Putamen (tissue), 1 donor: ENCODE data around the gene CPNE6.
A peak's percentile ranks its signal among the peaks of the same experiment; 100 is the strongest.

Source experiments
- DNase-seq: peaks from one replicate; pipeline ENCODE4 v3.0.0-alpha.2; 2016; ENCODE audit warnings: low spot score

CPNE6 gene

DNA sequence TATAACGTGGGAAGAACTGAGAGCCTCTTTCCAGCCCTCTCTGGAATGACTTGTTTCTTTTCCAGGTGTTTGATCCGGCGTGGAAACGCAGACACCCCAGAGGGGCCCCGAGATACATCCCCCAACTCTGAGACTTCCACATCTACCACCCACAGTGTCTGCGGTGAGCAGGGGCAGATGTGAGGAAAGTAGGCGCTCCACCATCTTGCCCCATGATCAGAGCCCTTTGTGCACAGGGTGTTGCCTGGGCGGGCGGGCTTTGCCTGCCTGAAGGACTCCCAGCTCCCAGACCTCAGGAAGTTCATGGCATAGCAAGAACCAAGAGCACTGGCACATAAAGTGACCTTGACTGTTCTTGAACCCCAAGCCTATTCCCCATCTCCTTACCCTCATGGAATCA, 16.7 kb upstream of the CPNE6 start:
- DNase-seq: no peak

DNA sequence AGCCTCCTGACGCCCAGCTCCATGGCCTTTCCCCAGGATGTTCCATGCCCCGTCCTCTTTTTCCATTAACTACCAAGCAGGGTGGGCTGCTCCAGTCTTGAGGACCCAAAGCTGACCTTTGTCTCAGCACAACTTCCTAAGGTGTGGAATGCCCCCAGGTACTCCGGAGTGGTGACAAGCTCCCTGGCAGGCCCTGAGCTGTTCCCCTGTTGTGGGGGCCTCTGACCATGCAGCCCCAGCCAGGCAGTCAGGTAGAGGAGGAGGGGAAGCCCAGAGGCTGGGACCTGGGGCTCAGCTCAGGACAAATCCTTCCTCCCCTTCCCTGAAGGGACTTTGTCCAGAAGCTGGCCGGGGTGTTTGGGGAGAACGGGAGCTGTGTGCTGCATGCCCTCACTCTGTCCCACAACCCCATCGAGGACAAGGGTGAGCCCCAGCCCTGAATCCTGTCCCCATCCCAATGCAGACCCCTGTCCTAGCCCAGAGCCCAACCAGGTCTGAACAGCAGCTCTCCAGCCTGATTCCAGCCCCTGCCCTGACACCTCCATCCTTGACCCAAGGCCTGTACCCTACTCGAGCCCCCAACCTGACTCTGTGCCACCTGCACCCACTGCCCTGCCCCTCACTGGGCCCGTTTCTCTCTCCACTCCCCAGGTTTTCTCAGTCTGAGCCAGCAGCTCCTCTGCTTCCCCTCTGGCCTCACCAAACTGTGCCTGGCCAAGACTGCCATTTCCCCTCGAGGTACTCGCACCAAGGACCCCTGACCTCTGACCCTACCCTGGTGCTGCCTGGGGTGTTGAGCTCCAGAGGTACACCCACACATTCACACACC, 15.2 kb upstream of the CPNE6 start:
- DNase-seq: no peak

- DNase-seq: no peak
These were observed 14.6 kb upstream of the CPNE6 start for GRCh38 chr14:24056800-24057184.

DNA sequence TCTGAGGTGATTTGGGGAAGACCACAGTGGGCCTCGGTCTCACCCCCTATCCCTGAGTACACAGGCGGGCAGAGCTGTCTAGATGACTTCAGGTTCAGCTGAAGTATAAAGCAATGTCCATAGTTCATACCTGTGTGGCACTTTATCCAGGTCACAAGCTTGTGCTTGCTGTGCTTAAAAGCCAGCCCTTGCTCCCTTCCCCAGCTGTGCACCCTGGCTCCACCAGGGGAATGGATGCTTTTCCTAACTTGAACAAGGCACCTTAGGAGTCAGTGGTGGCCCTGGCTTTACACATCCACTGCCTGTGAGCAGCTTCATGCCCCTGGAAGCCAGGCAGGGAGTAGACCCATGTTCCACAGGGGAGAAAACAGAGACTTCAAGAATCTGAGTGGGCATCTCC, 14.1 kb upstream of the CPNE6 start:
- DNase-seq: no peak

DNA sequence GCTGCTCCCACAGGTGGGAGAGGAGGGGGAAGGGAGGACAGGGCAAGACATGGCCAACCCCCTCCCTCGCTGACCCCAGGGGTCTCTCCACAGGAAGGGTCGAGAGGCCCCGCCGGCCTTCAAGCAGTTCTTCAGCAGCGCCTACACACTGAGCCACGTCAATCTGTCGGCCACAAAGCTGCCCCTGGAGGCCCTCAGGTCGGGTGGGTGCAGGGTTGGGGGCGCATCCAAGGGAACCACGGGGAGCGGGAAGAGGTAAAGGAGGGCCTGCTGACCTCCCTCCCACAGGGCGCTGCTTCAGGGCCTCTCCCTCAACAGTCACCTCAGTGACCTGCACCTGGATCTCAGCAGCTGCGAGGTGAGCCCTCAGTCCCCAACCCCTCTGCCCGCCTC, 13.5 kb upstream of the CPNE6 start:
- DNase-seq: no peak

GRCh38 chr14:24058260-24058950, 13.0 kb upstream of the CPNE6 start:
- DNase-seq: peak; percentile 81

DNA sequence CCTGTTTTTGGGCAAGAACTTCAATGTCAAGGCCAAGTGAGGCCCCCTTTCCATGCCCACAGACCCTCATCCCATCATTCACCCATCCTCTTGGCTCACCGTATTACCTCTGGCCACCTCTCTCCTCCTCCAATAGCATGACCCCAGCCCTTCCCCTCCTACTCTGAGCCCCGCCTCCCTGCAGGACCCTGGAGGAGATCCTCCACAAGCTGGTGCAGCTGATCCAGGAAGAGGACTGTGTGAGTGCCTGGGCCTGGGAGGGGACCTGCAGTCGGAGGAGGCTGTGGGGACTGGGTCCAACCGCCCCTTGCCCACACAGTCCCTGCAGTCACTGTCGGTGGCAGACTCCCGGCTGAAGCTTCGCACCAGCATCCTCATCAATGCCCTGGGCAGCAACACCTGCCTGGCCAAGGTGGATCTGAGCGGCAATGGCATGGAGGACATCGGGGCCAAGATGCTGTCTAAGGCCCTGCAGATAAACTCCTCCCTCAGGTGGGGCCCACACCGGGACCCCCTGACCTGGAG, 12.3 kb upstream of the CPNE6 start:
- no peak for DNase-seq

DNA sequence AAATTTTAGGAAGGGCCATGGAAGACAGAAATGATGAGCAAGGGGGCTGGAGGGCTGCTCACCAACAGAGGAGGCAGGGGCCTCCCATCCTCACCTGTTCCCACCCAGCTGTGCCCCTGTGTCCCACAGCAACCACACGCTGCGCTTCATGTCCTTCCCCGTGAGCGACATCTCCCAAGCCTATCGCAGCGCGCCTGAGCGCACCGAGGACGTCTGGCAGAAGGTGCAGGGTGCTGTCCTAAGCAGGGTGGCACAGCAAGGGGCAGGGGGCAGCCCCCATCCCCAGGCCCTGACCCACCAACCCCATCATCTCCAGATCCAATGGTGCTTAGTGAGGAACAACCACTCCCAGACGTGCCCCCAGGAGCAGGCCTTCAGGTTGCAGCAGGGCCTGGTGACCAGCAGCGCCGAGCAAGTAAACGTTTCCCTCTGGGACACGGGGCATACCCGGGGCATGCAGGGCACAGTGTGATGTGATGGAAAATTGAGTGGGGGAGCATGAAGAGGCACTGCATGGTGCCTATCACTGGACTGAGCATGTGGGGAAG, 11.4 kb upstream of the CPNE6 start:
- DNase-seq: no peak

GRCh38 chr14:24060443-24060842, 10.9 kb upstream of the CPNE6 start:
- no peak for DNase-seq

- DNase-seq: no peak
These were observed 10.1 kb upstream of the CPNE6 start for GRCh38 chr14:24060984-24061913.

DNA sequence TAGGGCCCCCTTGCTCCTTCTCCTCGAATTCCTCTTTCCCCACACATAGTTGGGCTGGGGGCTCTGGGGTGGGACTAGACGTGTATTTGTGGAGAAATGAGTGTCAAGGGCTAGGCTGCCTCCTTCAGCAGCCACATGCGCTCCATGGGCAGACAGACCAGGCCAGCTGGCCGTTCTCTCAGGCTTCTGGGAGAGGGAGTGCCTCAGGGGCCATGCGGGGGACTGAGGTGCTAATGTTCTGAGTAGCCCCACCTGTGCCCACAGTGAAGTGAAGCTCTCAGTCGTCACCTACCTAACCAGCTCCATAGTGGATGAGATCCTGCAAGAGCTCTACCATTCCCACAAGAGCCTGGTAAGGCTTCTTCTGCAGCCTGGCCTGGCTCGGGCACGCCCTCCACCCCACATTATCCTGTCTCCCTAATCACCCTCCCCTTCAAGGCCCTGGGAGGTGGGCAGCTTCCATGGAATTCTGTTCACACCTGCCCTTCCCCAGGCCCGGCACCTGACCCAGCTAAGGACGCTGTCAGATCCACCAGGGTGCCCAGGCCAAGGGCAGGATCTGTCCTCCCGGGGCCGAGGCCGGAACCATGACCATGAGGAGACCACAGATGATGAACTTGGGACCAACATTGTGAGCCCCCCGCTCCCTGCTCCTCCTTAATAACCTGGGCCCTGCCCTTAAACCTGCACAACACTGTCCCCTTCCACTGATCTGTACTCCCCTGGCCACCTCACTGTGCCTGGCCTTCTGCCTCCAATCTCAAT, 9.0 kb upstream of the CPNE6 start:
- DNase-seq: no peak

GRCh38 chr14:24063263-24063836, 8.0 kb upstream of the CPNE6 start:
- DNase-seq: no peak

GRCh38 chr14:24064091-24064795, 7.1 kb upstream of the CPNE6 start:
- DNase-seq: no peak

GRCh38 chr14:24064856-24065255, 6.5 kb upstream of the CPNE6 start:
- no peak for DNase-seq

- DNase-seq: no peak
These were observed 6.0 kb upstream of the CPNE6 start for GRCh38 chr14:24065408-24065807.

DNA sequence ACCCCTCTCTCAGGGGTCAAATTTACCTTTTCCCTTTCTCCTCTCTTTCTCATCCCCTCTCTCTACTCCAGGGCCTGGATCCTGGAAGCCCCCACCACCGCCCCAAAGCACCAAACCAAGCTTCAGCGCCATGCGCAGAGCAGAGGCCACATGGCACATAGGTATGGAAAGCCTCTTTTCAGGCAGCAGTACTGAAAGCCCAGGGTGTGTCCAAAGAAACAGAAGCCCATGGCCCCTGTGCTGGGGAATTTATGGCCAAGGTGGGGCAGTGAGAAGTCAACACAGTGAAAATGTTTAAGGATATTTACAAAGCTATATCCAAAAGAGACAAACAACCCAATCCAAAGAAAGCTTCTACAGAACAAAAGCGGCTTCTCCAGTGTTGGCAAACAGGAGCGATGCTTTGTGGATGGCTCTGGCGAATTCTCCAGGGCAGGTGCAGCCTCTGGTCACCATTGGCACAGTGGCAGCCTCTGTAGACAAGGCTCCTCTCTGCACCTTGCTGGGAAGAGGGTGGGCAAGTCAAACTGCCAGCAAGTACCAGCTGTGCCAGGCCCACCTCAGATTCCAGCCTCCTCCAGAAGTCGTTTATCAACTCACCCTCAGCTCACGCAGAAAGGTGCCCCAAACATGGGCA, 4.7 kb upstream of the CPNE6 start:
- DNase-seq: no peak

GRCh38 chr14:24067133-24068082, 4.0 kb upstream of the CPNE6 start:
- DNase-seq: no peak

GRCh38 chr14:24068711-24069410, 2.5 kb upstream of the CPNE6 start:
- no peak for DNase-seq
